Transverse colon (tissue), 4 donors: Measurements from ENCODE around the gene OTUD7B. TPM values are rescaled to one million over a fixed set of nuclear protein-coding genes. Genes with fewer than 3 reads are reported as not detected.
"Not testable (repeated sequence)": the region's sequence is repeated elsewhere in the genome, so short reads cannot be mapped to it uniquely, and the experiment has no call there.

Experiments used
- DNase-seq: peaks from one replicate; pipeline ENCODE4 v3.0.0-alpha.2; 2019
- H3K27ac ChIP-seq, 4 donors: fragments of 200-600 bp; sonication (generic); 2 replicates each; pipeline ENCODE4 v1.5.1; 2016 to 2018; ENCODE audit warnings: inconsistent platforms in 4 of 4
- H3K27me3 ChIP-seq: fragments of 200-600 bp; sonication (generic); 2 replicates; pipeline ENCODE4 v1.5.1; 2017; ENCODE audit warnings: inconsistent platforms
- H3K36me3 ChIP-seq, 4 donors: fragments of 200-600 bp; sonication (generic); 2 replicates each; pipeline ENCODE4 v1.5.1; 2017 to 2019; ENCODE audit warnings: inconsistent platforms in 4 of 4
- H3K4me1 ChIP-seq, 4 donors: fragments of 200-600 bp; sonication (generic); 2 replicates each; pipeline ENCODE4 v1.5.1; 2017 to 2020; ENCODE audit warnings: inconsistent platforms in 4 of 4
- H3K4me3 ChIP-seq, 4 donors: fragments of 200-600 bp; sonication (generic); 1 replicate in 1 of 4; 2 replicates in 3 of 4; pipeline versions ENCODE4 v1.5.1 to v1.6.1; 2017 to 2019; ENCODE audit warnings: inconsistent platforms in 4 of 4
- H3K9me3 ChIP-seq, 2 donors: fragments of 200-600 bp; sonication (generic); 2 replicates each; pipeline ENCODE4 v1.5.1; 2017 to 2019; ENCODE audit warnings: inconsistent platforms in 2 of 2
- CTCF ChIP-seq, 5 experiments: fragments of 200-600 bp in 3 of 5; fragments of 450-650 bp in 2 of 5; sonication (generic) in 3 of 5; IDR thresholded peaks; 1 replicate in 2 of 5; 2 replicates in 3 of 5; pipeline ENCODE4 v1.5.1; 2016 to 2017; ENCODE audit warnings: antibody characterized with exemption in 5 of 5, inconsistent platforms in 3 of 5, mild to moderate bottlenecking in 2 of 5, moderate library complexity in 1 of 5
- EP300 ChIP-seq: sonication (generic); formaldehyde crosslinking; IDR thresholded peaks from one replicate; pipeline ENCODE4 v1.6.1; 2017; ENCODE audit warnings: antibody characterized with exemption, low read depth
- POLR2A ChIP-seq: fragments of 450-650 bp; IDR thresholded peaks from one replicate; pipeline ENCODE4 v1.6.1; 2016; ENCODE audit warnings: antibody characterized with exemption, mild to moderate bottlenecking, moderate library complexity
- POLR2AphosphoS5 ChIP-seq, 3 donors: sonication (generic); formaldehyde crosslinking; IDR thresholded peaks; one replicate each; pipeline ENCODE4 v1.6.1; 2016; ENCODE audit warnings: antibody characterized with exemption in 3 of 3
- WGBS, 2 donors: methylation state at CpG; one replicate each; pipeline ENCODE4 v1.1.5; 2018; ENCODE audit warnings: low coverage in 1 of 2; 5-methylcytosine and 5-hydroxymethylcytosine counted together
- in situ Hi-C, 4 donors: fragments of 200-750 bp; cut with MboI; loops; one replicate each; pipeline versions ENCODE4 v1.15.0 to v1.15.1; 2017; ENCODE audit warnings: low sequenced_read_pairs in 3 of 4, low pct_ligation_motif_present in 1 of 4, low pct_unique_long_range_greater_than_20kb in 1 of 4
- intact Hi-C: fragments of 100-400 bp; cut with DNase I; formaldehyde crosslinking; loops from one replicate; pipeline ENCODE4 v1.15.1; 2023; ENCODE audit warnings: low total_unique reads
- total RNA-seq, 4 donors: library from RNA; depleted of rRNA; stranded (reverse); fragments of >200 nt; gene quantifications; one replicate each; pipeline ENCODE4 v1.1.0, GENCODE V29; 2016

OTUD7B gene
- total RNA-seq, 4 donors from 2014 or later, result 11.3 to 26.8 (median 25.5) TPM

DNA sequence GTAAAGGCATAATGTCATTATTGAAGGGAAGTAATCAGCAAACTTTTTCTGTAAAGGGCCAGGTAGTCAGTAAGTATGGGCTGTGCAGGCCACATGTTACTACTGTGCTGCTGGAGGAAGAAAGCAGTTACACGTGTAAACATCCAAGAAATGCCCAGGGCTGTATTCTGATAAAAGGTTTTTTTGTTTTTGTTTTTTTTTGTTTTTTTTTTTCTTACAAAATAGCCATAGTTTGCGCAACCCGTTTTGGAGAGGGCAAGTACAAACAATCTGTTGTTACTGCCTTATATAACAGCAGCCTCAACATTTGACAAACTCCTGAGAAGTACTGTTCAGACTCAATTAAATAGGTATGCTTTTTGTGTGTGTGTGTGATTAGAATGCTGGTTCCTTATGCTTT is 47.2 kb downstream of the OTUD7B start:
- Histone ChIP-seq H3K27ac (peak overlapping the region in 2 of 4 donors; percentile 44 to 60), H3K4me3 (no peak overlapping the region), H3K9me3 (no peaks in the 10 kb centered on the region), H3K36me3 (peaks cover 0 to 43% (median 20%) of the 10 kb centered on the region in 4 donors), H3K4me1 (peaks cover 0 to 15% (median 0%) of the 10 kb centered on the region in 4 donors), H3K27me3 (no peaks in the 10 kb centered on the region)
- in situ Hi-C loops (loop anchor here (5.0 to 25.0 kb wide), 5 partner anchors 81 to 224 kb away; no protein-coding TSS in a partner anchor), intact Hi-C loops (loop anchor here (2.0 to 5.0 kb wide), 3 partner anchors 47 to 224 kb away; partner anchors contain the start of gene OTUD7B)
- TF ChIP-seq POLR2A (no peak), POLR2AphosphoS5 (IDR thresholded peaks at IDR 0.05) (no peak), EP300 (no peak), CTCF (IDR thresholded peaks at IDR 0.05) (no peak)
- no peak for DNase-seq
- WGBS, 2 donors, result 51 to 58% methylated on average over 3 of the region's 3 CpGs

GRCh38 chr1:149962736-149963135 is 47.8 kb downstream of the OTUD7B start:
- Histone ChIP-seq H3K36me3 (peaks cover 0 to 47% (median 21%) of the 10 kb centered on the region in 4 donors), H3K27ac (peak overlapping the region; percentile 29 to 60 (median 46)), H3K4me3 (no peak overlapping the region), H3K9me3 (no peaks in the 10 kb centered on the region), H3K27me3 (no peaks in the 10 kb centered on the region), H3K4me1 (peaks cover 0 to 15% (median 0%) of the 10 kb centered on the region in 4 donors)
- no peak for DNase-seq
- whole genome bisulfite sequencing, 2 donors, result 63 to 100% methylated on average over 1 to 2 of the region's 2 CpGs
- in situ Hi-C loops, result loop anchor here (5.0 to 25.0 kb wide), 5 partner anchors 82 to 225 kb away; no protein-coding TSS in a partner anchor
- intact Hi-C loops, result loop anchor here (2.0 to 5.0 kb wide), 3 partner anchors 48 to 225 kb away; partner anchors contain the start of gene OTUD7B
- TF ChIP-seq EP300 (no peak), POLR2AphosphoS5 (IDR thresholded peaks at IDR 0.05) (no peak), POLR2A (no peak), CTCF (IDR thresholded peaks at IDR 0.05) (no peak)

GRCh38 chr1:149962039-149962647 is 48.4 kb downstream of the OTUD7B start:
- in situ Hi-C loops, result loop anchor here (5.0 to 25.0 kb wide), 5 partner anchors 83 to 225 kb away; no protein-coding TSS in a partner anchor
- 17 to 20% methylated on average over 3 of the region's 3 CpGs for WGBS, 2 donors
- no peaks in the 10 kb centered on the region for H3K9me3 ChIP-seq
- peak overlapping the region; percentile 29 to 60 (median 46) for H3K27ac ChIP-seq
- H3K4me3 ChIP-seq, result no peak overlapping the region
- peaks cover 0 to 15% (median 0%) of the 10 kb centered on the region in 4 donors for H3K4me1 ChIP-seq
- H3K27me3 ChIP-seq, result no peaks in the 10 kb centered on the region
- peak; percentile 57 for DNase-seq
- intact Hi-C loops, result loop anchor here (2.0 to 5.0 kb wide), 3 partner anchors 49 to 225 kb away; partner anchors contain the start of gene OTUD7B
- peak; percentile 75 to 90 (median 80) for TF ChIP-seq CTCF (IDR thresholded peaks at IDR 0.05)
- TF ChIP-seq POLR2A, result no peak
- TF ChIP-seq POLR2AphosphoS5 (IDR thresholded peaks at IDR 0.05), result peak in 1 of 3 donors; percentile 19
- H3K36me3 ChIP-seq, result peaks cover 0 to 44% (median 22%) of the 10 kb centered on the region in 4 donors

DNA sequence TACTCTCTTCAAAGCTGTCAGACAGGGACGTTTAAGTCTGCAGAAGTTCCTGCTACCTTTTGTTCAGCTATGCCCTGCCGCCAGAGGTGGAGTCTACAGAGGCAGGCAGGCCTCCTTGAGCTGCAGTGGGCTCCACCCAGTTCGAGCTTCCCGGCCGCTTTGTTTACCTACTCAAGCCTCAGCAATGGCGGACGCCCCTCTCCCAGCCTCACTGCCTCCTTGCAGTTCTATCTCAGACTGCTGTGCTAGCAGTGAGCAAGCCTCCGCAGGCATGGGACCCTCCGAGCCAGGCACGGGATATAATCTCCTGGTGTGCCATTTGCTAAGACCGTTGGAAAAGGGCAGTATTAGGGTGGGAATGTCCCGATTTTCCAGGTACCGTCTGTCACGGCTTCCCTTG is 53.0 kb downstream of the OTUD7B start:
- H3K36me3 ChIP-seq, result peaks cover 0 to 20% (median 9%) of the 10 kb centered on the region in 4 donors

More for the DNA sequence above, 53.0 kb downstream of the OTUD7B start:
- H3K9me3 ChIP-seq, H3K27me3 ChIP-seq, intact Hi-C loops, H3K4me3 ChIP-seq, H3K27ac ChIP-seq, DNase-seq, H3K4me1 ChIP-seq: not testable (repeated sequence)
- in situ Hi-C loops, result loop anchor here in 2 of 4 donors (25.0 kb wide), 1 partner anchor 230 kb away; no protein-coding TSS in a partner anchor
- 96 to 100% methylated on average over 7 to 14 of the region's 14 CpGs for WGBS, 2 donors
